ENCODE data around the gene ESPL1. TPM values are rescaled to one million over a fixed set of nuclear protein-coding genes. Genes with fewer than 3 reads are reported as not detected.

ESPL1 gene
- total RNA-seq, 2 donors from 2014 or later, result 33.3 to 50.7 TPM

GRCh38 chr12:53300187-53300586 is 32.1 kb downstream of the ESPL1 start:
- H3K36me3 ChIP-seq (ENCODE audit: control insufficient read depth, insufficient read depth, low read length), result peaks cover 45% of the 10 kb centered on the region
- DNase-seq, result no peak
- TF ChIP-seq, protein P1, sequence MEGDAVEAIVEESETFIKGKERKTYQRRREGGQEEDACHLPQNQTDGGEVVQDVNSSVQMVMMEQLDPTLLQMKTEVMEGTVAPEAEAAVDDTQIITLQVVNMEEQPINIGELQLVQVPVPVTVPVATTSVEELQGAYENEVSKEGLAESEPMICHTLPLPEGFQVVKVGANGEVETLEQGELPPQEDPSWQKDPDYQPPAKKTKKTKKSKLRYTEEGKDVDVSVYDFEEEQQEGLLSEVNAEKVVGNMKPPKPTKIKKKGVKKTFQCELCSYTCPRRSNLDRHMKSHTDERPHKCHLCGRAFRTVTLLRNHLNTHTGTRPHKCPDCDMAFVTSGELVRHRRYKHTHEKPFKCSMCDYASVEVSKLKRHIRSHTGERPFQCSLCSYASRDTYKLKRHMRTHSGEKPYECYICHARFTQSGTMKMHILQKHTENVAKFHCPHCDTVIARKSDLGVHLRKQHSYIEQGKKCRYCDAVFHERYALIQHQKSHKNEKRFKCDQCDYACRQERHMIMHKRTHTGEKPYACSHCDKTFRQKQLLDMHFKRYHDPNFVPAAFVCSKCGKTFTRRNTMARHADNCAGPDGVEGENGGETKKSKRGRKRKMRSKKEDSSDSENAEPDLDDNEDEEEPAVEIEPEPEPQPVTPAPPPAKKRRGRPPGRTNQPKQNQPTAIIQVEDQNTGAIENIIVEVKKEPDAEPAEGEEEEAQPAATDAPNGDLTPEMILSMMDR (conservative IDR thresholded peaks at IDR 0.05), result no peak
- no peaks in the 10 kb centered on the region for H3K9me3 Mint-ChIP-seq
- no peaks in the 10 kb centered on the region for H3K27me3 ChIP-seq (ENCODE audit: control insufficient read depth, insufficient read depth, low read length, poor library complexity, severe bottlenecking)
- H3K27me3 Mint-ChIP-seq (ENCODE audit: insufficient read depth), result no peaks in the 10 kb centered on the region
- H3K4me3 ChIP-seq (ENCODE audit: low read length), result peak overlapping the region; percentile 87
- H3K36me3 Mint-ChIP-seq (ENCODE audit: low read depth), result peaks cover 46% of the 10 kb centered on the region
- H3K4me1 Mint-ChIP-seq, result peaks cover 19% of the 10 kb centered on the region
- H3K4me3 Mint-ChIP-seq, result peak overlapping the region; percentile 97
- peaks cover 4% of the 10 kb centered on the region for H3K4me1 ChIP-seq (ENCODE audit: control insufficient read depth, insufficient read depth, low read length)
- no peaks in the 10 kb centered on the region for H3K9me3 ChIP-seq (ENCODE audit: control insufficient read depth, low read length)
- H3K27ac Mint-ChIP-seq, result peak overlapping the region; percentile 97
- H3K27ac ChIP-seq (ENCODE audit: low read depth, low read length), result no peak overlapping the region
- WGBS, 2 experiments (ENCODE audit: insufficient coverage in 1 of 2, insufficient read length in 1 of 2), result 3 to 8% methylated on average over 11 to 12 of the region's 12 CpGs
- peak overlapping the region; percentile 69 for H3K9ac ChIP-seq (ENCODE audit: extremely low read depth, low read length, poor library complexity, severe bottlenecking)

GRCh38 chr12:53302903-53303302 is 34.8 kb downstream of the ESPL1 start:
- H3K27me3 ChIP-seq (ENCODE audit: control insufficient read depth, insufficient read depth, low read length, poor library complexity, severe bottlenecking), result no peaks in the 10 kb centered on the region
- no peak overlapping the region for H3K27ac Mint-ChIP-seq
- H3K4me1 ChIP-seq (ENCODE audit: control insufficient read depth, insufficient read depth, low read length), result peaks cover 4% of the 10 kb centered on the region
- H3K9me3 ChIP-seq (ENCODE audit: control insufficient read depth, low read length), result no peaks in the 10 kb centered on the region
- H3K27me3 Mint-ChIP-seq (ENCODE audit: insufficient read depth), result no peaks in the 10 kb centered on the region
- peaks cover 15% of the 10 kb centered on the region for H3K4me1 Mint-ChIP-seq
- no peak overlapping the region for H3K27ac ChIP-seq (ENCODE audit: low read depth, low read length)
- H3K9me3 Mint-ChIP-seq, result no peaks in the 10 kb centered on the region
- no peak overlapping the region for H3K4me3 Mint-ChIP-seq
- TF ChIP-seq, protein P1 (conservative IDR thresholded peaks at IDR 0.05), result no peak
- WGBS, 2 experiments (ENCODE audit: insufficient coverage in 1 of 2, insufficient read length in 1 of 2), result 93 to 100% methylated on average over 1 to 5 of the region's 5 CpGs
- H3K4me3 ChIP-seq (ENCODE audit: low read length), result no peak overlapping the region
- H3K36me3 ChIP-seq (ENCODE audit: control insufficient read depth, insufficient read depth, low read length), result peaks cover 56% of the 10 kb centered on the region
- no peak overlapping the region for H3K9ac ChIP-seq (ENCODE audit: extremely low read depth, low read length, poor library complexity, severe bottlenecking)
- no peak for DNase-seq
- H3K36me3 Mint-ChIP-seq (ENCODE audit: low read depth), result peaks cover 61% of the 10 kb centered on the region

DNA sequence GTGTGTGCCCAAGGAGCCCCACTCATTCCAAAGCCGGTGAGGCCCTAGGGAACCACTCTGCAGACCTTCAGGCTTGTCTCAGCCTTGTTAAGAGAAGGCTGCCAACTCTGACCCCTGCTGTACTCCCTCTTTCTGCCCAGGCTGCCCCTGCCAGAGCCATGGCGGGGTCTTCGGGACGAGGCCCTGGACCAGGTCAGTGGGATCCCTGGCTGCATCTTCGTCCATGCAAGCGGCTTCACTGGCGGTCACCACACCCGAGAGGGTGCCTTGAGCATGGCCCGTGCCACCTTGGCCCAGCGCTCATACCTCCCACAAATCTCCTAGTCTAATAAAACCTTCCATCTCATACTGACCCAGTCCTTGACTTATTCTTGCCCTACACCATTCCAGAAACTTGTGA is 38.7 kb downstream of the ESPL1 start:
- H3K27ac Mint-ChIP-seq, result no peak overlapping the region
- H3K27me3 Mint-ChIP-seq (ENCODE audit: insufficient read depth), result no peaks in the 10 kb centered on the region
- H3K9me3 Mint-ChIP-seq, result no peaks in the 10 kb centered on the region
- no peak for DNase-seq
- peaks cover 67% of the 10 kb centered on the region for H3K36me3 Mint-ChIP-seq (ENCODE audit: low read depth)
- Histone ChIP-seq H3K9me3 (ENCODE audit: control insufficient read depth, low read length) (no peaks in the 10 kb centered on the region), H3K4me1 (ENCODE audit: control insufficient read depth, insufficient read depth, low read length) (no peaks in the 10 kb centered on the region), H3K27me3 (ENCODE audit: control insufficient read depth, insufficient read depth, low read length, poor library complexity, severe bottlenecking) (no peaks in the 10 kb centered on the region), H3K4me3 (ENCODE audit: low read length) (no peak overlapping the region), H3K36me3 (ENCODE audit: control insufficient read depth, insufficient read depth, low read length) (peaks cover 71% of the 10 kb centered on the region), H3K9ac (ENCODE audit: extremely low read depth, low read length, poor library complexity, severe bottlenecking) (no peak overlapping the region), H3K27ac (ENCODE audit: low read depth, low read length) (no peak overlapping the region)
- TF ChIP-seq, protein P1 (conservative IDR thresholded peaks at IDR 0.05), result no peak
- H3K4me3 Mint-ChIP-seq, result no peak overlapping the region
- no peaks in the 10 kb centered on the region for H3K4me1 Mint-ChIP-seq
- 90 to 95% methylated on average over 6 to 10 of the region's 10 CpGs for WGBS, 2 experiments (ENCODE audit: insufficient coverage in 1 of 2, insufficient read length in 1 of 2)

All from endodermal cell (in vitro differentiated cells).